PC-9 (cell line): Measurements from ENCODE around the gene POU1F1. TPM values are rescaled to one million over a fixed set of nuclear protein-coding genes. Genes with fewer than 3 reads are reported as not detected.
A peak's percentile ranks its signal among the peaks of the same experiment; 100 is the strongest.

Experiments
- BruUV-seq: library from RNA; stranded (reverse); fragments of 400-500 nt; replicated peaks from 2 replicates; lab custom pipeline; 2021; lab: Mats Ljungman, UMichigan
- CTCF ChIA-PET: fragments of 300-600 bp; sonication (Branson Sonifier 250); formaldehyde crosslinking; loops from one replicate; lab custom pipeline; 2022; ENCODE audit warnings: antibody characterized with exemption; lab: Charles Lee
- POLR2A ChIA-PET: fragments of 300-600 bp; sonication (Branson Sonifier 250); formaldehyde crosslinking; loops from one replicate; lab custom pipeline; 2022; ENCODE audit warnings: antibody characterized with exemption; ENCODE audit not compliant: unreplicated experiment; lab: Charles Lee
- DNase-seq, 2 experiments: peaks; one replicate each; pipeline versions ENCODE4 v3.0.0 to v3.0.0-alpha.2; 2015 to 2022; ENCODE audit warnings: mixed read lengths in 1 of 2
- H2AFZ ChIP-seq: fragments of 200-600 bp; sonication (generic); 2 replicates; pipeline ENCODE4 v1.8.1; 2017; ENCODE audit warnings: antibody characterized with exemption
- H3F3A ChIP-seq: fragments of 200-600 bp; sonication (generic); 2 replicates; pipeline ENCODE4 v1.8.1; 2017; ENCODE audit warnings: antibody characterized with exemption, mild to moderate bottlenecking, low read depth; ENCODE audit not compliant: insufficient read depth
- H3K27ac ChIP-seq: fragments of 200-600 bp; sonication (generic); 2 replicates; pipeline ENCODE4 v1.6.1; 2016; ENCODE audit warnings: mixed run types
- H3K27me3 ChIP-seq: fragments of 200-600 bp; sonication (generic); 2 replicates; pipeline ENCODE4 v1.6.1; 2016; ENCODE audit warnings: low read depth, mixed run types; ENCODE audit not compliant: insufficient read depth
- H3K36me3 ChIP-seq: fragments of 200-600 bp; sonication (generic); 2 replicates; pipeline ENCODE4 v1.6.1; 2016; ENCODE audit warnings: low read depth, mixed run types
- H3K4me1 ChIP-seq: fragments of 200-600 bp; sonication (generic); replicated peaks from 2 replicates; pipeline ENCODE4 v1.6.1; 2016; ENCODE audit warnings: mixed run types; ENCODE audit not compliant: insufficient read depth
- H3K4me2 ChIP-seq: fragments of 200-600 bp; sonication (generic); 2 replicates; pipeline ENCODE4 v1.6.1; 2017; ENCODE audit warnings: mixed run types
- H3K4me3 ChIP-seq: fragments of 200-600 bp; sonication (generic); 2 replicates; pipeline ENCODE4 v1.6.1; 2016; ENCODE audit warnings: mixed run types
- H3K79me2 ChIP-seq: fragments of 200-600 bp; sonication (generic); 2 replicates; pipeline ENCODE4 v1.6.1; 2017; ENCODE audit warnings: low read depth, mixed run types
- H3K9me2 ChIP-seq: fragments of 200-600 bp; sonication (generic); 2 replicates; pipeline ENCODE4 v1.8.1; 2017; ENCODE audit warnings: mild to moderate bottlenecking; ENCODE audit not compliant: insufficient read depth
- H3K9me3 ChIP-seq: fragments of 200-600 bp; sonication (generic); 2 replicates; pipeline ENCODE4 v1.8.1; 2016; ENCODE audit warnings: low read depth; ENCODE audit not compliant: insufficient read depth
- H4K20me1 ChIP-seq: fragments of 200-600 bp; sonication (generic); 2 replicates; pipeline ENCODE4 v1.8.1; 2017; ENCODE audit not compliant: insufficient read depth
- EZH2 ChIP-seq: fragments of 200-600 bp; sonication (generic); IDR thresholded peaks from 2 replicates; pipeline ENCODE4 v1.8.0; 2017; ENCODE audit warnings: antibody characterized with exemption, low read depth
- intact Hi-C: fragments of 100-400 bp; cut with micrococcal nuclease; formaldehyde crosslinking; loops from one replicate; pipeline ENCODE4 v1.10.0; 2022; ENCODE audit not compliant: unreplicated experiment
- total RNA-seq: library from RNA; stranded (reverse); gene quantifications from 2 replicates; pipeline ENCODE4 v1.2.3, GENCODE V29; 2021
- TF ChIP-seq, protein P1 (sequence below): fragments of 200-600 bp; sonication (generic); conservative IDR thresholded peaks from 2 replicates; pipeline ENCODE4 v1.6.1; 2017; ENCODE audit warnings: mixed run types, antibody characterized with exemption, mild to moderate bottlenecking, moderate library complexity

POU1F1 gene
- total RNA-seq, 1 experiment from 2014 or later, result not detected

DNA sequence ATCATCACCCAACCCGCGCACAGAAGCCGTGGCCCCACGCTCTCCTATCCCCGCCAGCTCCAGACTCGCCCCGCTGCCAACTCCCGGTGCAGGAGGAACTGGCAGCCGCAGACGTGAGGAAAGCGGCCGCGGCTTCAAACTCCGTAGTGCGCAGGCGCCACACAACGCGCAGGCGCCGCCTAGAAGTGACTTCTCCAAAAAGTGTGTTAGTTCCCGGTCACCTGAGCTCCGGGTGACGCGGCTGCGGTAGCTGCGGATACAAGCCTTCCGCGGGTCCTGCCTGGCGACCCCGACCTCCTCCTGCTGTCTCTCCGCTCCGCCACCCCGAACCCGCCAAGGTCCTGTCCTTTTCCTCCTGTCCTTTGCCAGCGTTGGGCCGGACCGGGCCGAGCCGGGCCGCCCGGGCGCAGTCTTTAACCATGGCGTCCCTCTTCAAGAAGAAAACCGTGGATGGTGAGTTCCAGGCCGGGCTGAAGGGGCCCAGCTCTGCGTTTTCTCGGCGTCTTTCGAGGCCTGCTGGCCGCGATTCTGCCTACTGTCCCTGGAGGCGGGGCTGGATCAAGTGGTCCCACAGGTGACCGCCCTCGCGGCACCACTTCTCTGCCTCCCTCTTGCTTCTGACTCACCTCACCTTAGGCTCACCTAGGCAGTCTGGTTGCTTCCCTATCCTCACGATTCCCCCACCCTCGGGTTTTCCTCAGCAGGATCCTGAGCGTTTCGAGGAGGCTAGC is 49.1 kb downstream of the POU1F1 start, which contains the start of gene CHMP2B:
Gene CHMP2B, plus strand, starts transcription at position 206 of the 731 bp plus-strand sequence. Its CDS starts 214 bp downstream, at position 420.
- H3K9me3 ChIP-seq, result no peaks in the 10 kb centered on the region
- peaks cover 24% of the 10 kb centered on the region for H3K36me3 ChIP-seq
- H3K27me3 ChIP-seq, result no peaks in the 10 kb centered on the region
- peak within 1 kb of the TSS; percentile 84 for H3K4me3 ChIP-seq
- CTCF ChIA-PET, result no interaction called here
- peaks cover 25% of the 10 kb centered on the region for H3K4me1 ChIP-seq
- TF ChIP-seq EZH2, result no peak
- TF ChIP-seq, protein P1, sequence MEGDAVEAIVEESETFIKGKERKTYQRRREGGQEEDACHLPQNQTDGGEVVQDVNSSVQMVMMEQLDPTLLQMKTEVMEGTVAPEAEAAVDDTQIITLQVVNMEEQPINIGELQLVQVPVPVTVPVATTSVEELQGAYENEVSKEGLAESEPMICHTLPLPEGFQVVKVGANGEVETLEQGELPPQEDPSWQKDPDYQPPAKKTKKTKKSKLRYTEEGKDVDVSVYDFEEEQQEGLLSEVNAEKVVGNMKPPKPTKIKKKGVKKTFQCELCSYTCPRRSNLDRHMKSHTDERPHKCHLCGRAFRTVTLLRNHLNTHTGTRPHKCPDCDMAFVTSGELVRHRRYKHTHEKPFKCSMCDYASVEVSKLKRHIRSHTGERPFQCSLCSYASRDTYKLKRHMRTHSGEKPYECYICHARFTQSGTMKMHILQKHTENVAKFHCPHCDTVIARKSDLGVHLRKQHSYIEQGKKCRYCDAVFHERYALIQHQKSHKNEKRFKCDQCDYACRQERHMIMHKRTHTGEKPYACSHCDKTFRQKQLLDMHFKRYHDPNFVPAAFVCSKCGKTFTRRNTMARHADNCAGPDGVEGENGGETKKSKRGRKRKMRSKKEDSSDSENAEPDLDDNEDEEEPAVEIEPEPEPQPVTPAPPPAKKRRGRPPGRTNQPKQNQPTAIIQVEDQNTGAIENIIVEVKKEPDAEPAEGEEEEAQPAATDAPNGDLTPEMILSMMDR, result no peak
- no peaks in the 10 kb centered on the region for H3F3A ChIP-seq
- peaks cover 34% of the 10 kb centered on the region for H4K20me1 ChIP-seq
- H2AFZ ChIP-seq, result peak within 1 kb of the TSS; percentile 98
- BruUV-seq, result TSS peak; percentile 45
- intact Hi-C loops, result loop anchor here (1.0 to 5.0 kb wide), 3 partner anchors 21 to 140 kb away; no protein-coding TSS in a partner anchor
- peak within 1 kb of the TSS; percentile 81 for H3K4me2 ChIP-seq
- H3K9me2 ChIP-seq, result no peaks in the 10 kb centered on the region
- peak; percentile 85 to 92 for DNase-seq
- peak within 1 kb of the TSS; percentile 97 for H3K27ac ChIP-seq
- POLR2A ChIA-PET, result interaction anchor here (0.6 to 0.7 kb wide), 5 partner anchors 9 to 434 kb away, joined by 3 to 5 read pairs (median 3); no protein-coding TSS in a partner anchor
- H3K79me2 ChIP-seq, result peaks cover 60% of the 10 kb centered on the region

- Histone ChIP-seq H3K36me3 (peaks cover 12% of the 10 kb centered on the region), H3K27ac (no peak overlapping the region), H3F3A (no peaks in the 10 kb centered on the region), H3K27me3 (no peaks in the 10 kb centered on the region), H3K4me3 (peak overlapping the region; percentile 84), H3K4me2 (peak overlapping the region; percentile 81), H2AFZ (no peak overlapping the region), H3K4me1 (peaks cover 25% of the 10 kb centered on the region), H3K9me3 (no peaks in the 10 kb centered on the region), H3K79me2 (peaks cover 44% of the 10 kb centered on the region), H3K9me2 (no peaks in the 10 kb centered on the region), H4K20me1 (peaks cover 28% of the 10 kb centered on the region)
- DNase-seq, result no peak
- BruUV-seq, result no TSS peak
- ChIA-PET POLR2A (no interaction called here), CTCF (interaction anchor here (0.9 kb wide), 1 partner anchor 58 kb away, joined by 4 read pairs; no protein-coding TSS in a partner anchor)
- TF ChIP-seq, protein P1, result no peak
- no peak for TF ChIP-seq EZH2
- intact Hi-C loops, result loop anchor here (5.0 kb wide), 2 partner anchors 58 to 138 kb away; no protein-coding TSS in a partner anchor
Observed at GRCh38 chr3:87225659-87226058, 50.7 kb downstream of the POU1F1 start.

DNA sequence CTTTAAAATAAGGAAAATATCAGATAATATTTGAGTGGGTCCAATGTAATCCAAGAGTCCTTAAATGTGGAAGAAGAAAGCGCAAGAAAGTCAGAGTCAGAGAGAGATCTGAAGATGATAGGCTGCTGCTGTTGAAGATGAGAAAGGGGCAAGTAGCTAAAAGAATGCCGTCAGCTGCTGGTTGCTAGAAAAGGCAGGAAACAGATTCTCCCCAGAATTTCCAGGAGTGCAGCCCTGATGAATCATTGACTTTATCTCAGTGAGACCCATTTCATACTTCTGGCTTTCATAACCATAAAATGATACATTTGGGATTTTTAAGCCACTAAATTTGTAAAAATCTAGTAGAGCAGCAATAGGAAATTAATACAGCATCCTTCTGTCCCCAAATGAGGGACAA is 56.8 kb downstream of the POU1F1 start:
- Histone ChIP-seq H3K27ac (no peak overlapping the region), H3K4me1 (no peaks in the 10 kb centered on the region), H3K4me2 (no peak overlapping the region), H3K79me2 (no peaks in the 10 kb centered on the region), H3K27me3 (no peaks in the 10 kb centered on the region), H2AFZ (no peak overlapping the region), H4K20me1 (no peaks in the 10 kb centered on the region), H3K9me3 (no peaks in the 10 kb centered on the region), H3K4me3 (no peak overlapping the region), H3K36me3 (no peaks in the 10 kb centered on the region), H3K9me2 (no peaks in the 10 kb centered on the region; the same call in 1 of the 2 replicates), H3F3A (no peaks in the 10 kb centered on the region)
- intact Hi-C loops, result no loop called here
- no peak for DNase-seq
- BruUV-seq, result no TSS peak
- no peak for TF ChIP-seq EZH2
- TF ChIP-seq, protein P1, result no peak
- CTCF ChIA-PET, result no interaction called here
- POLR2A ChIA-PET, result no interaction called here
